HCT116 (cell line): ENCODE data around the gene CLEC19A. TPM values are rescaled to one million over a fixed set of nuclear protein-coding genes. Genes with fewer than 3 reads are reported as not detected.

Source experiments
- ATAC-seq: fragments of 200-7000 bp; cut with Tn5 transposase; 2 replicates; pipeline ENCODE4 v1.9.1; 2020; ENCODE audit warnings: mild to moderate bottlenecking, moderate library complexity
- BruUV-seq: library from RNA; stranded (reverse); fragments of 400-500 nt; replicated peaks from 2 replicates; lab custom pipeline; 2021; lab: Mats Ljungman, UMichigan
- CTCF ChIA-PET: fragments of 300-600 bp; sonication (Branson Sonifier 250); formaldehyde crosslinking; loops from one replicate; lab custom pipeline; 2021; ENCODE audit warnings: antibody characterized with exemption; lab: Charles Lee
- POLR2A ChIA-PET: fragments of 300-600, 350-600 bp; sonication (Branson Sonifier 250); formaldehyde crosslinking; loops from one replicate; lab custom pipeline; 2021; ENCODE audit warnings: antibody characterized with exemption; lab: Charles Lee
- RAD21 ChIA-PET, 2 experiments: fragments of 300-600 bp; sonication (Branson Sonifier 250); formaldehyde crosslinking; loops; one replicate each; lab custom pipeline; 2023; ENCODE audit warnings: low total read pairs in 2 of 2; ENCODE audit not compliant: uncharacterized antibody in 2 of 2, unreplicated experiment in 2 of 2, low non-redundant PET in 1 of 2; lab: Charles Lee
- DNase-seq: peaks from one replicate; pipeline ENCODE4 v3.0.0-alpha.2; 2010; ENCODE audit warnings: low read depth, low spot score
- H2AFZ ChIP-seq: fragments of 200-600 bp; shearing (Covaris generic), sonication (generic); 2 replicates; pipeline ENCODE4 v1.6.1; 2017; ENCODE audit warnings: low read depth, mixed run types, mixed read lengths, antibody characterized with exemption, low read length; ENCODE audit not compliant: poor library complexity, severe bottlenecking
- H3K27ac ChIP-seq: 2 replicates; pipeline ENCODE4 v1.5.1; 2012; ENCODE audit warnings: low read depth, low read length
- H3K27me3 ChIP-seq: fragments of 200-600 bp; sonication (generic); 2 replicates; pipeline ENCODE4 v1.6.1; 2016; ENCODE audit warnings: mixed run types, low read length, mixed read lengths; ENCODE audit not compliant: insufficient read depth
- H3K36me3 ChIP-seq, 2 experiments: fragments of 200-500 bp in 1 of 2; fragments of 200-600 bp in 1 of 2; sonication (Bioruptor generic) in 1 of 2; sonication (generic) in 1 of 2; 2 replicates each; pipeline versions ENCODE4 v1.5.1 to v1.6.1; 2014 to 2016; ENCODE audit warnings: low read length in 2 of 2, inconsistent platforms in 1 of 2, mixed read lengths in 1 of 2, mixed run types in 1 of 2; ENCODE audit not compliant: insufficient read depth in 2 of 2, control insufficient read depth in 1 of 2
- H3K4me1 ChIP-seq, 2 experiments: fragments of 200-600 bp in 1 of 2; sonication (generic) in 1 of 2; 2 replicates each; pipeline versions ENCODE4 v1.5.1 to v1.6.1; 2012 to 2017; ENCODE audit warnings: low read length in 2 of 2, inconsistent platforms in 1 of 2, mild to moderate bottlenecking in 1 of 2, mixed read lengths in 1 of 2, mixed run types in 1 of 2, moderate library complexity in 1 of 2; ENCODE audit not compliant: insufficient read depth in 2 of 2, control insufficient read depth in 1 of 2
- H3K4me2 ChIP-seq: fragments of 200-600 bp; sonication (generic); 2 replicates; pipeline ENCODE4 v1.6.1; 2017; ENCODE audit warnings: mixed run types, low read length, mixed read lengths
- H3K4me3 ChIP-seq, 2 experiments: fragments of 200-600 bp in 1 of 2; sonication (generic) in 1 of 2; replicated peaks in 1 of 2; 2 replicates each; pipeline ENCODE4 v1.5.1; 2011 to 2016; ENCODE audit warnings: low read length in 2 of 2, control low read depth in 1 of 2, low read depth in 1 of 2, mild to moderate bottlenecking in 1 of 2, mixed read lengths in 1 of 2, mixed run types in 1 of 2
- H3K79me2 ChIP-seq: fragments of 200-600 bp; sonication (generic); 2 replicates; pipeline ENCODE4 v1.6.1; 2017; ENCODE audit warnings: mild to moderate bottlenecking, mixed run types, low read length, moderate library complexity, mixed read lengths; ENCODE audit not compliant: insufficient read depth
- H3K9ac ChIP-seq: fragments of 200-600 bp; sonication (generic); 2 replicates; pipeline ENCODE4 v1.6.1; 2016; ENCODE audit warnings: low read length, mixed read lengths
- H3K9me2 ChIP-seq: fragments of 200-600 bp; sonication (generic), shearing (Covaris generic); 2 replicates; pipeline ENCODE4 v1.6.1; 2017; ENCODE audit warnings: mixed run types, mild to moderate bottlenecking, moderate library complexity; ENCODE audit not compliant: insufficient read depth
- H3K9me3 ChIP-seq, 2 experiments: fragments of 200-500 bp in 1 of 2; fragments of 200-600 bp in 1 of 2; sonication (Bioruptor generic) in 1 of 2; sonication (generic) in 1 of 2; 2 replicates each; pipeline ENCODE4 v1.6.1; 2014 to 2017; ENCODE audit warnings: low read length in 2 of 2, mixed read lengths in 2 of 2, inconsistent platforms in 1 of 2, low read depth in 1 of 2, mild to moderate bottlenecking in 1 of 2, mixed run types in 1 of 2, moderate library complexity in 1 of 2; ENCODE audit not compliant: control insufficient read depth in 1 of 2, insufficient read depth in 1 of 2
- H4K20me1 ChIP-seq: fragments of 200-600 bp; sonication (generic), shearing (Covaris generic); 2 replicates; pipeline ENCODE4 v1.6.1; 2017; ENCODE audit warnings: mixed run types, mild to moderate bottlenecking, moderate library complexity; ENCODE audit not compliant: insufficient read depth
- CBX3 ChIP-seq: IDR thresholded peaks from 2 replicates; pipeline ENCODE4 v1.6.1; 2012; ENCODE audit warnings: low read depth
- CEBPB ChIP-seq: IDR thresholded peaks from 2 replicates; pipeline ENCODE4 v1.6.1; 2012; ENCODE audit warnings: low read depth
- CTCF ChIP-seq, 3 experiments: fragments of 200-600 bp in 1 of 3; sonication (generic) in 1 of 3; IDR thresholded peaks in 2 of 3; conservative IDR thresholded peaks in 1 of 3; 2 replicates each; pipeline ENCODE4 v1.5.1; 2012 to 2017; ENCODE audit warnings: low read depth in 2 of 3, low read length in 2 of 3, antibody characterized with exemption in 1 of 3, borderline replicate concordance in 1 of 3, control low read depth in 1 of 3, mild to moderate bottlenecking in 1 of 3, mixed read lengths in 1 of 3, mixed run types in 1 of 3, moderate library complexity in 1 of 3; ENCODE audit not compliant: insufficient read depth in 1 of 3
- EGR1 ChIP-seq: IDR thresholded peaks from 2 replicates; pipeline ENCODE4 v1.6.1; 2012; ENCODE audit warnings: low read depth
- ELF1 ChIP-seq: IDR thresholded peaks from 2 replicates; pipeline ENCODE4 v1.6.1; 2012; ENCODE audit warnings: low read depth, borderline replicate concordance
- EZH2 ChIP-seq: fragments of 200-600 bp; sonication (generic); IDR thresholded peaks from 2 replicates; pipeline ENCODE4 v1.6.1; 2017; ENCODE audit warnings: antibody characterized with exemption, mixed run types
- FOSL1 ChIP-seq: IDR thresholded peaks from 2 replicates; pipeline ENCODE4 v1.6.1; 2012; ENCODE audit warnings: low read depth
- MAX ChIP-seq: IDR thresholded peaks from 2 replicates; pipeline ENCODE4 v1.6.1; 2012
- POLR2AphosphoS5 ChIP-seq: IDR thresholded peaks from 2 replicates; pipeline ENCODE4 v1.6.1; 2011; ENCODE audit warnings: mild to moderate bottlenecking, low read depth, low read length, moderate library complexity
- RAD21 ChIP-seq: IDR thresholded peaks from 2 replicates; pipeline ENCODE4 v1.6.1; 2012; ENCODE audit warnings: low read depth, mild to moderate bottlenecking
- SIN3A ChIP-seq: IDR thresholded peaks from 2 replicates; pipeline ENCODE4 v1.6.1; 2012; ENCODE audit warnings: low read depth
- SP1 ChIP-seq: IDR thresholded peaks from 2 replicates; pipeline ENCODE4 v1.6.1; 2012; ENCODE audit warnings: low read depth
- SRF ChIP-seq: IDR thresholded peaks from 2 replicates; pipeline ENCODE4 v1.6.1; 2012; ENCODE audit warnings: low read depth
- YY1 ChIP-seq: IDR thresholded peaks from 2 replicates; pipeline ENCODE4 v1.6.1; 2011; ENCODE audit warnings: low read length, low read depth, moderate library complexity, mild to moderate bottlenecking; ENCODE audit not compliant: insufficient replicate concordance; ENCODE audit errors: extremely low read depth
- ZBTB33 ChIP-seq: IDR thresholded peaks from 2 replicates; pipeline ENCODE4 v1.6.1; 2011; ENCODE audit warnings: mild to moderate bottlenecking, low read length, moderate library complexity; ENCODE audit not compliant: insufficient replicate concordance; ENCODE audit errors: extremely low read depth
- ZFX ChIP-seq: fragments of 450-650 bp; IDR thresholded peaks from 2 replicates; pipeline ENCODE4 v1.6.1; 2017
- ZNF274 ChIP-seq: fragments of 200-500 bp; sonication (Bioruptor generic); IDR thresholded peaks from 2 replicates; pipeline ENCODE4 v1.6.1; 2014; ENCODE audit warnings: mild to moderate bottlenecking, low read depth, low read length, inconsistent platforms
- intact Hi-C: fragments of 100-400 bp; cut with micrococcal nuclease; formaldehyde crosslinking; loops from 2 replicates; pipeline ENCODE4 v1.10.0; 2022
- total RNA-seq: library from RNA; stranded (reverse); gene quantifications from one replicate; pipeline ENCODE4 v1.2.1, GENCODE V29; 2021; ENCODE audit not compliant: unreplicated experiment
- TF ChIP-seq, protein P1 (sequence below): IDR thresholded peaks from 2 replicates; pipeline ENCODE4 v1.6.1; 2012; ENCODE audit warnings: low read depth

The CLEC19A gene
- total RNA-seq, 1 experiment from 2014 or later: not detected

- no peaks in the 10 kb centered on the region for H3K9me2 ChIP-seq
- H2AFZ ChIP-seq: no peak overlapping the region
- peak; percentile 52 for ATAC-seq
- POLR2A ChIA-PET: no interaction called here
- intact Hi-C loops: no loop called here
- no peak overlapping the region for H3K4me2 ChIP-seq
- CTCF ChIA-PET: no interaction called here
- H3K27me3 ChIP-seq: no peaks in the 10 kb centered on the region
- no peaks in the 10 kb centered on the region for H3K36me3 ChIP-seq
- no peaks in the 10 kb centered on the region for H3K79me2 ChIP-seq
- TF ChIP-seq SP1 (no peak), YY1 (no peak), SRF (no peak), ZFX (no peak), SIN3A (no peak), CBX3 (no peak), EGR1 (no peak), ZNF274 (no peak), EZH2 (no peak), FOSL1 (no peak), CEBPB (no peak), ZBTB33 (no peak), ELF1 (no peak), RAD21 (no peak), POLR2AphosphoS5 (no peak), CTCF (IDR thresholded peaks at IDR 0.05 in 2 of 3, conservative IDR thresholded peaks at IDR 0.05 in 1 of 3; ENCODE audit: borderline replicate concordance in 1 of 3, insufficient read depth in 1 of 3, low read depth in 2 of 3, low read length in 2 of 3) (no peak), MAX (no peak)
- TF ChIP-seq, protein P1, sequence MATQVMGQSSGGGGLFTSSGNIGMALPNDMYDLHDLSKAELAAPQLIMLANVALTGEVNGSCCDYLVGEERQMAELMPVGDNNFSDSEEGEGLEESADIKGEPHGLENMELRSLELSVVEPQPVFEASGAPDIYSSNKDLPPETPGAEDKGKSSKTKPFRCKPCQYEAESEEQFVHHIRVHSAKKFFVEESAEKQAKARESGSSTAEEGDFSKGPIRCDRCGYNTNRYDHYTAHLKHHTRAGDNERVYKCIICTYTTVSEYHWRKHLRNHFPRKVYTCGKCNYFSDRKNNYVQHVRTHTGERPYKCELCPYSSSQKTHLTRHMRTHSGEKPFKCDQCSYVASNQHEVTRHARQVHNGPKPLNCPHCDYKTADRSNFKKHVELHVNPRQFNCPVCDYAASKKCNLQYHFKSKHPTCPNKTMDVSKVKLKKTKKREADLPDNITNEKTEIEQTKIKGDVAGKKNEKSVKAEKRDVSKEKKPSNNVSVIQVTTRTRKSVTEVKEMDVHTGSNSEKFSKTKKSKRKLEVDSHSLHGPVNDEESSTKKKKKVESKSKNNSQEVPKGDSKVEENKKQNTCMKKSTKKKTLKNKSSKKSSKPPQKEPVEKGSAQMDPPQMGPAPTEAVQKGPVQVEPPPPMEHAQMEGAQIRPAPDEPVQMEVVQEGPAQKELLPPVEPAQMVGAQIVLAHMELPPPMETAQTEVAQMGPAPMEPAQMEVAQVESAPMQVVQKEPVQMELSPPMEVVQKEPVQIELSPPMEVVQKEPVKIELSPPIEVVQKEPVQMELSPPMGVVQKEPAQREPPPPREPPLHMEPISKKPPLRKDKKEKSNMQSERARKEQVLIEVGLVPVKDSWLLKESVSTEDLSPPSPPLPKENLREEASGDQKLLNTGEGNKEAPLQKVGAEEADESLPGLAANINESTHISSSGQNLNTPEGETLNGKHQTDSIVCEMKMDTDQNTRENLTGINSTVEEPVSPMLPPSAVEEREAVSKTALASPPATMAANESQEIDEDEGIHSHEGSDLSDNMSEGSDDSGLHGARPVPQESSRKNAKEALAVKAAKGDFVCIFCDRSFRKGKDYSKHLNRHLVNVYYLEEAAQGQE: no peak
- H3K9ac ChIP-seq: no peak overlapping the region
- no peaks in the 10 kb centered on the region for H3K4me1 ChIP-seq
- no peak overlapping the region for H3K4me3 ChIP-seq
- no peak overlapping the region for H3K27ac ChIP-seq
- no peak for DNase-seq
- no peaks in the 10 kb centered on the region for H4K20me1 ChIP-seq
- H3K9me3 ChIP-seq: peaks cover 0 to 9% of the 10 kb centered on the region in 2 experiments; a peak in 3 of 4 replicates
- BruUV-seq: no TSS peak
- RAD21 ChIA-PET: no interaction called here
Observed at GRCh38 chr16:19240494-19240893, 45.0 kb upstream of the CLEC19A start.
